ENCODE data around the gene TRMT6. TPM values are rescaled to one million over a fixed set of nuclear protein-coding genes. Genes with fewer than 3 reads are reported as not detected.
A peak's percentile ranks its signal among the peaks of the same experiment; 100 is the strongest.

Gene TRMT6, protein sequence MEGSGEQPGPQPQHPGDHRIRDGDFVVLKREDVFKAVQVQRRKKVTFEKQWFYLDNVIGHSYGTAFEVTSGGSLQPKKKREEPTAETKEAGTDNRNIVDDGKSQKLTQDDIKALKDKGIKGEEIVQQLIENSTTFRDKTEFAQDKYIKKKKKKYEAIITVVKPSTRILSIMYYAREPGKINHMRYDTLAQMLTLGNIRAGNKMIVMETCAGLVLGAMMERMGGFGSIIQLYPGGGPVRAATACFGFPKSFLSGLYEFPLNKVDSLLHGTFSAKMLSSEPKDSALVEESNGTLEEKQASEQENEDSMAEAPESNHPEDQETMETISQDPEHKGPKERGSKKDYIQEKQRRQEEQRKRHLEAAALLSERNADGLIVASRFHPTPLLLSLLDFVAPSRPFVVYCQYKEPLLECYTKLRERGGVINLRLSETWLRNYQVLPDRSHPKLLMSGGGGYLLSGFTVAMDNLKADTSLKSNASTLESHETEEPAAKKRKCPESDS
- polyA plus RNA-seq (13.6 to 26.3 TPM (median 21.2 TPM) in 3 replicates), polyA minus RNA-seq (4.2 to 9.7 TPM (median 5.8 TPM) in 3 replicates)
- polyA plus RNA-seq (2011; ENCODE audit: low read depth), result 15.2 TPM
- polyA plus RNA-seq (2011; cell fraction: cytosol; rRNA removed), result 13.4 and 21.7 TPM in 2 replicates
- 14.0 and 19.1 TPM in 2 replicates for polyA plus RNA-seq (2011; cell fraction: nucleus; rRNA removed)
- 21.5 and 21.6 TPM in 2 replicates for polyA plus RNA-seq (2012; ENCODE audit: low replicate concordance)
- polyA minus RNA-seq (2011; cell fraction: cytosol; rRNA and poly(A)+ RNA removed), result 18.0 TPM
- 3.4 and 7.9 TPM in 2 replicates for polyA minus RNA-seq (2011; cell fraction: nucleus; rRNA and poly(A)+ RNA removed)

DNA sequence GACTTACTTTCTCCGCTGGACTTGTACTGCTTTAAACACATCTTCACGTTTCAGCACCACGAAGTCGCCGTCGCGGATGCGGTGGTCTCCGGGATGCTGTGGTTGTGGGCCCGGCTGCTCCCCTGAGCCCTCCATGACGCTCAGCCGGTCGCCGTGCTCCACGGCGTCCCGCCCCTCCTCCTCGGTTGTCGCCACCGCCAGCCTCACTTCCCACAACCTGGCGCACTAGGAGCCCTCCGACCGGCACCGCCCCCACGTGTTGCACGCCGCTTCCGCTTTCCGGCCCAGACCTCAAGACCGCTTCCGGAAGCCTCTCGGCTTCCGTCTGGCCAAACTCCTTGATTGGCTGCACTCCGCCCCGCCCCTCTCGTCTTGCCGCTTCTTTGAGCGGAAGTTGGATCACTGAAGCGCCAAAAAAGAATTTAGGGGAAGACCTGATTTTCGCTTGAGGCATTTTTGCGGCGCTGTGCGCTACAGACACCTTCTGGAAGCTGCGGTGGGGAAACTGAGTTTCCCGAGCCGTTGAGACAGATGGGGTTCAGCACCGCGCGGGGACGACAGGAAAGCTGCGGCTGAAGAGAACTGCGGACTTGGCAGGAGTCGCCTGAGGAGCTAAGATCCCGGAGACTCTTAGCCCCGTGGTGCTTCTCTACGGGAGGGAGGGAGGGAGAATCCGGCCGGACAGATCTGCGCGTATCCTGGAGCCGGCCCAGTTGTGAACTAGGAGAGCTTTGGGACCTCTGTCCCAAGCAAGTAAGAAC lies at the start of gene TRMT6, which contains the start of gene MCM8:
Gene TRMT6 (minus strand): TSS at position 263 of the 761 bp plus-strand sequence. CDS start 128 bp downstream, at position 135.
Gene MCM8 (plus strand): TSS at position 382 of the 761 bp plus-strand sequence. CDS start 1,364 bp downstream, outside the sequence.
- no peaks in the 10 kb centered on the region for H4K20me1 ChIP-seq (ENCODE audit: control insufficient read depth, extremely low read depth, insufficient read depth, low read length)
- peaks cover 34% of the 10 kb centered on the region for H3K4me1 ChIP-seq (ENCODE audit: control insufficient read depth, extremely low read depth, insufficient read depth, low read length)
- no peaks in the 10 kb centered on the region for H3K27me3 ChIP-seq (ENCODE audit: control insufficient read depth, extremely low read depth, insufficient read depth, low read length)
- H2AFZ ChIP-seq (ENCODE audit: control insufficient read depth, low read length), result peak within 1 kb of the TSS; percentile 96
- dilution Hi-C loops (cut with MboI; ENCODE audit: extremely low pct_ligation_motif_present, low sequenced_read_pairs), result no loop called here
- H3K27ac ChIP-seq (ENCODE audit: control insufficient read depth, insufficient read depth, low read length), result peak within 1 kb of the TSS; percentile 79
- H3K4me2 ChIP-seq (ENCODE audit: control insufficient read depth, extremely low read depth, insufficient read depth, low read depth, low read length), result peak within 1 kb of the TSS; percentile 96
- peak; percentile 71 for FAIRE-seq
- peak; percentile 92 for DNase-seq (ENCODE audit: low read depth, low spot score)
- H3K36me3 ChIP-seq (ENCODE audit: control insufficient read depth in 2 of 2, extremely low read depth in 1 of 2, insufficient read depth in 2 of 2, low read length in 2 of 2), result peaks cover 6 to 32% of the 10 kb centered on the region in 2 experiments
- H3K4me3 ChIP-seq (ENCODE audit: control insufficient read depth in 2 of 3, extremely low read depth in 1 of 3, insufficient read depth in 2 of 3, low read depth in 1 of 3, low read length in 3 of 3), result peak within 1 kb of the TSS; percentile 79 to 99 (median 93)
- peak within 1 kb of the TSS; percentile 81 for H3K9ac ChIP-seq (ENCODE audit: control insufficient read depth, extremely low read depth, insufficient read depth, low read length)
- H3K9me3 ChIP-seq (ENCODE audit: control insufficient read depth, low read depth, low read length), result no peaks in the 10 kb centered on the region
- H3K9me1 ChIP-seq (ENCODE audit: control insufficient read depth, extremely low read depth, insufficient read depth, low read length), result no peaks in the 10 kb centered on the region
- no peak for TF ChIP-seq EZH2 (IDR thresholded peaks at IDR 0.05; ENCODE audit: low read length)
- TF ChIP-seq, protein P1, sequence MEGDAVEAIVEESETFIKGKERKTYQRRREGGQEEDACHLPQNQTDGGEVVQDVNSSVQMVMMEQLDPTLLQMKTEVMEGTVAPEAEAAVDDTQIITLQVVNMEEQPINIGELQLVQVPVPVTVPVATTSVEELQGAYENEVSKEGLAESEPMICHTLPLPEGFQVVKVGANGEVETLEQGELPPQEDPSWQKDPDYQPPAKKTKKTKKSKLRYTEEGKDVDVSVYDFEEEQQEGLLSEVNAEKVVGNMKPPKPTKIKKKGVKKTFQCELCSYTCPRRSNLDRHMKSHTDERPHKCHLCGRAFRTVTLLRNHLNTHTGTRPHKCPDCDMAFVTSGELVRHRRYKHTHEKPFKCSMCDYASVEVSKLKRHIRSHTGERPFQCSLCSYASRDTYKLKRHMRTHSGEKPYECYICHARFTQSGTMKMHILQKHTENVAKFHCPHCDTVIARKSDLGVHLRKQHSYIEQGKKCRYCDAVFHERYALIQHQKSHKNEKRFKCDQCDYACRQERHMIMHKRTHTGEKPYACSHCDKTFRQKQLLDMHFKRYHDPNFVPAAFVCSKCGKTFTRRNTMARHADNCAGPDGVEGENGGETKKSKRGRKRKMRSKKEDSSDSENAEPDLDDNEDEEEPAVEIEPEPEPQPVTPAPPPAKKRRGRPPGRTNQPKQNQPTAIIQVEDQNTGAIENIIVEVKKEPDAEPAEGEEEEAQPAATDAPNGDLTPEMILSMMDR (optimal IDR thresholded peaks at IDR 0.05 in 1 of 3, IDR thresholded peaks at IDR 0.05 in 1 of 3, conservative IDR thresholded peaks at IDR 0.05 in 1 of 3; ENCODE audit: extremely low read depth in 1 of 3, insufficient read depth in 2 of 3, low read length in 3 of 3), result no peak
- peaks cover 48% of the 10 kb centered on the region for H3K79me2 ChIP-seq (ENCODE audit: control insufficient read depth, insufficient read depth, low read length)

GRCh38 chr20:5999783-6000182 lies 49.5 kb upstream of the TRMT6 start:
- H3K9me3 ChIP-seq (ENCODE audit: control insufficient read depth, low read depth, low read length), result no peaks in the 10 kb centered on the region
- no peaks in the 10 kb centered on the region for H4K20me1 ChIP-seq (ENCODE audit: control insufficient read depth, extremely low read depth, insufficient read depth, low read length)
- peaks cover 8 to 11% of the 10 kb centered on the region in 2 experiments for H3K36me3 ChIP-seq (ENCODE audit: control insufficient read depth in 2 of 2, extremely low read depth in 1 of 2, insufficient read depth in 2 of 2, low read length in 2 of 2)
- TF ChIP-seq, protein P1 (optimal IDR thresholded peaks at IDR 0.05 in 1 of 3, IDR thresholded peaks at IDR 0.05 in 1 of 3, conservative IDR thresholded peaks at IDR 0.05 in 1 of 3; ENCODE audit: extremely low read depth in 1 of 3, insufficient read depth in 2 of 3, low read length in 3 of 3), result no peak
- no peak for TF ChIP-seq EZH2 (IDR thresholded peaks at IDR 0.05; ENCODE audit: low read length)
- no peaks in the 10 kb centered on the region for H3K9me1 ChIP-seq (ENCODE audit: control insufficient read depth, extremely low read depth, insufficient read depth, low read length)
- H2AFZ ChIP-seq (ENCODE audit: control insufficient read depth, low read length), result no peak overlapping the region
- FAIRE-seq, result no peak
- H3K9ac ChIP-seq (ENCODE audit: control insufficient read depth, extremely low read depth, insufficient read depth, low read length), result no peak overlapping the region
- dilution Hi-C loops (cut with MboI; ENCODE audit: extremely low pct_ligation_motif_present, low sequenced_read_pairs), result no loop called here
- H3K27ac ChIP-seq (ENCODE audit: control insufficient read depth, insufficient read depth, low read length), result no peak overlapping the region
- H3K79me2 ChIP-seq (ENCODE audit: control insufficient read depth, insufficient read depth, low read length), result no peaks in the 10 kb centered on the region
- no peaks in the 10 kb centered on the region for H3K4me1 ChIP-seq (ENCODE audit: control insufficient read depth, extremely low read depth, insufficient read depth, low read length)
- no peak for DNase-seq (ENCODE audit: low read depth, low spot score)
- no peaks in the 10 kb centered on the region for H3K27me3 ChIP-seq (ENCODE audit: control insufficient read depth, extremely low read depth, insufficient read depth, low read length)
- H3K4me3 ChIP-seq (ENCODE audit: control insufficient read depth in 2 of 3, extremely low read depth in 1 of 3, insufficient read depth in 2 of 3, low read depth in 1 of 3, low read length in 3 of 3), result no peak overlapping the region
- H3K4me2 ChIP-seq (ENCODE audit: control insufficient read depth, extremely low read depth, insufficient read depth, low read depth, low read length), result no peak overlapping the region

Measured in keratinocyte (primary cell).